NCI-H1417 (cell line): Measurements from ENCODE around the gene KIN.

Experiments
- DNase-seq, 3 experiments: peaks; one replicate each; lab custom pipeline; 2025; lab: John Stamatoyannopoulos, UW

KIN gene, protein sequence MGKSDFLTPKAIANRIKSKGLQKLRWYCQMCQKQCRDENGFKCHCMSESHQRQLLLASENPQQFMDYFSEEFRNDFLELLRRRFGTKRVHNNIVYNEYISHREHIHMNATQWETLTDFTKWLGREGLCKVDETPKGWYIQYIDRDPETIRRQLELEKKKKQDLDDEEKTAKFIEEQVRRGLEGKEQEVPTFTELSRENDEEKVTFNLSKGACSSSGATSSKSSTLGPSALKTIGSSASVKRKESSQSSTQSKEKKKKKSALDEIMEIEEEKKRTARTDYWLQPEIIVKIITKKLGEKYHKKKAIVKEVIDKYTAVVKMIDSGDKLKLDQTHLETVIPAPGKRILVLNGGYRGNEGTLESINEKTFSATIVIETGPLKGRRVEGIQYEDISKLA

DNA sequence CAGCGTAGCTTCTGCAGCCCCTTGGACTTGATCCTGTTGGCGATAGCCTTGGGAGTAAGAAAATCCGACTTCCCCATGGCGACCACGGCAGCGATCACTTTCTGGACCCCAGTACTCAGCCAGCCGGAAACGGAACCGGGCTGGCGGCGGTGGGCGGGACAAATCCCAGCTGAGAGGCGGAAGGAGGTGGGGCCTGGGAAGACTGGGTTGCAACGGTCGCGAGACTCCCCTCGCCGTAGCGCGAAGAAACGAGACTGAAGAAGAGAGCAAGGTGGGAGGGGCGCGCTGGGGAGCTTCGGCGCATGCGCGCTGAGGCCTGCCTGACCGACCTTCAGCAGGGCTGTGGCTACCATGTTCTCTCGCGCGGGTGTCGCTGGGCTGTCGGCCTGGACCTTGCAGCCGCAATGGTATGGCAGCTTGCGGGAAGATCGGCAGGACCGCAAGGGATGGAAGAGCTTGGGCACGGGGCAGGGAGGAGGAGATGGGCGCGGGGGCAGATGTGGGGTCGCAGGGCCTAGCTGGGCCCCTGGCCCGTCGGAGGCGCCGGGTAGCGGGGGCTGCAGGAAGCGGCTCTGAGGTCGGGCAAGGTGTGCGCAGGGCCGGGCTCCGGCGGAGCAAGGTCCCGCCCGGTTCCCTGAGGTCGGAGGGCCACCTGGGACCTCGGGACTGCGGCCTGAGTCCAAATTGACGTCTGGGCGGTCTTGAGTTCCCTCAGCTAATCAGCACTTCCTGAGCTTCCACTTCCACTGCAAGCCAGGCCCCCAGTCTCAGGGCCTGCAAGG lies at the start of gene KIN, which contains the start of gene ATP5F1C:
Gene KIN (minus strand): TSS at position 137 of the 782 bp plus-strand sequence. CDS start 60 bp downstream, at position 77.
Gene ATP5F1C (plus strand): TSS at position 321 of the 782 bp plus-strand sequence. CDS start 31 bp downstream, at position 352.
- DNase-seq: peak; percentile 84 to 95 (median 90)

DNA sequence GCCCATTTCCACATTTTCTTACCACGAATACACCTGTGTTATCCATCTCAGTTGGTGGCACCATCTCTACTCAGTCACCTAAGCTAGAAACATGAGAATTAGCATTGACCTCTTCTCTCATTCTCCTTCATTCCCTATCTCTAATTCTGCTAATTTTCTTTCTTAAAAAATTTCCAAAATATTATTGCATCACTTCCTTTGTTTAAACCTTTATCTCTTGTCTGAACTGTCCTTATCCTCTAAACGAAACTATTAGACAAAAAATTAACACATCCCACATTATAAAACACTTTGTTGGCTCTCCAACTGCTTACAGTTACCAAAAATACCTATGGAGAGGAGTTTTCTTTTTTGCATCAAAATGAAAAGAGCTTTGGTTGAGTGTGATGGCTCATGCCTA lies 48.8 kb upstream of the KIN start:
- DNase-seq: no peak

DNA sequence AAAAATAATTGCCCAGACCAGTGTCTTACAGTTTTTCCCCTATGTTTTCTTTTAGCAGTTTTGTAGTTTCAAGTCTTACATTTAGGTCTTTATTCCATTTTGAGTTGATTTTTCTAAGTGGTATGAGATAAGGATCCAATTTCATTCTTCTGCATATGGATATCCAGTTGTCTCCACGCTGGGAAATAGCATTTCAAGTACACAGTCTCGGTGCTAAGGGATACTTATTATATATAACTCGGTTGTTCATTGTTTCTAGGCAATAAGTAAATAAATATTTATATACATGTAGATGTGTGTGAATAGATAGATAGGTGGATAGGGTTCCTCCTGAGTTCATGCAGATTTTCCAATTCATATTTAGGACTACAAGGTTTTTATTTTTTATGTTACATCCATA lies 46.5 kb upstream of the KIN start:
- no peak for DNase-seq

DNA sequence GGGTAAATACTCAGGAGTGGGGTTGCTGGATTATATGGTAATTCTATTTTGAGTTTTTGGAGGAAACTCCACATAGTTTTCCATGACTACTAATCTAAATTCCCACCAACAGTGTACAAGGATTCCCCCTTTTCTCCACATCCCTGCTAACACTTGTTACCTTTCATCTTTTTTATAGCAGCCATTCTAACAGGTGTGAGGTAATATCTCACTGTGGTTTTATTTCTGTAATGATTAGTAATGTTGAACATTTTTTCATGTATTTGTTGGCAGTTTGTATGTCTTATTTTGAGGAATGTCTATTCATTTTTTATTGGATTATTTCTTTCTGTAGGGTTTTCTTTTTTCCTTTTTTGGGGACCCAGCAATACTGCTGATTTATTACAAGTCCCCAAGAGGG lies 45.4 kb upstream of the KIN start:
- DNase-seq: no peak

DNA sequence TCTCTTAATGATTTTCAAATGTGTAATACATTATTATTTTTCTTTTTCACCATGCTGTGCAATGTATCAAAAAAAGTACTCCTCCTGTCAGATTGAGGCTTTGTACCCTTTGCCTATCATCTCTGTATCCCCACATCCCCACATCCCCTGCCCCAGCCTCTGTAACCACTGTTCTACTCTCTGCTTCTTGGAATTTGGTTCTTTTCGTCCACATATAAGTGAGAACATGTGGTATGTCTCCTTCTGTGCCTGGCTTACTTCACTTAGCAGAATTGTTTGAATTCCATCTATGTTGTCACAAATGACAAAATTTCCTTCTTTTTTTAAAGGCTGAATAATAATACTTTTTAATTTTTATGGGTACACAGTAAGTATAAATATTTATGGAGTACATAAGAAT lies 44.3 kb upstream of the KIN start:
- no peak for DNase-seq

DNA sequence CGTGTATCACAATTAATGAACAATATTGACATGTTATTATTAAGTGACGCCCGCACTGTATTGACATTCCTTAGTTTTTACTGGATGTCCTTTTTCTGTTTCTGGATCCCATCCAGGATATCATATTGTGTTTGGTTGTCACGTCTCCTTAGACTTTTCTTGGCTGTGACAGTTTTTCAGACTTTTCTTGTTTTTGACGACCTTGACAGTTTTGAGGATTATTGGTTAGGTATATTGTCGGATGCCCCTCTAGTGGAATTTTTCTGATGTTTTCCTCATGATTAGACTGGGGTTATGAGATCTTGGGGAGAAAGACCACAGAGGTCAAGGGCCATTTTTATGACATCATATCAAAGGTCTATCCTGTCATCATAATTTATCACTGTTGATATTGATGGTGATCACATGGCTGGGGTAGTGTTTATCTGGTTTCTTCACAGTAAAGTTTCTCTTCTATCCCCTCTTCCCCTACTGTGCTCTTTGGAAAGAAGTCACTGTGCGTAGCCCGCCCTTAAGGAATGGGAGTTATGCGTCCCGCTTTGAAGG lies 41.6 kb upstream of the KIN start:
- no peak for DNase-seq

DNA sequence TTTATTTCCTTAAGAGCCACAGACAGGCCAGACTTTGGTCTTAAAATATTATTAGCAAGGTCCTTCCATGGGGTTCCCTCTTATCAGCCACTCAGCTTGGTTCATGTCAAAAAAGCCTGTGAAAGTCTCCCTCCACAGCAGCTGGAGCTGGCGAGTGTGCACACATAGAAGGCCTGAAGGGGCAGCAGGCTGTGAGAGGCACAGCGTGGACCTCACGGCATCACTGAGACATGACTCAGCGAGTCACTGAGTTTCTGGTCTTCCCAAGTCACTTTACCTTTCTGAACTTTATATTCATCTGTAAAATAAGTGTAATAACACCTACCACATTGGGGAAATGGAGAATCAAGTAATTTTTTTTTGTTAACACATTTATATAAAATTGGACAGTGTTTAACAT lies 39.2 kb upstream of the KIN start:
- DNase-seq: no peak

DNA sequence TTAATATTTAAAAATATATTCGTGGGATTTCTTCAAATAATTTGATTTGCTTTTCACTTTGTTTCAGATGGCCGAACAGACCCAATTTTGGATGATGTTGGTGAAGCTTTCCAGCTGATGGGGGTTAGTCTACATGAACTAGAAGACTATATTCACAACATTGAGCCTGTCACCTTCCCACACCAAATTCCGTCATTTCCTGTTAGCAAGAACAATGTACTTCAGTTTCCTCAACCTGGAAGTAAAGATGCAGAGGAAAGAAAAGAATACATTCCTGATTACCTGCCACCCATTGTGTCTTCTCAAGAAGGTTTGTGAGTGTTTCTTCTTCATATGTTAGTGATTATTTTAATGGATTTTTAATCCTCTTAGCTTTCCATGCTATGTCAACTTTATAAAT lies 36.5 kb upstream of the KIN start:
- no peak for DNase-seq

DNA sequence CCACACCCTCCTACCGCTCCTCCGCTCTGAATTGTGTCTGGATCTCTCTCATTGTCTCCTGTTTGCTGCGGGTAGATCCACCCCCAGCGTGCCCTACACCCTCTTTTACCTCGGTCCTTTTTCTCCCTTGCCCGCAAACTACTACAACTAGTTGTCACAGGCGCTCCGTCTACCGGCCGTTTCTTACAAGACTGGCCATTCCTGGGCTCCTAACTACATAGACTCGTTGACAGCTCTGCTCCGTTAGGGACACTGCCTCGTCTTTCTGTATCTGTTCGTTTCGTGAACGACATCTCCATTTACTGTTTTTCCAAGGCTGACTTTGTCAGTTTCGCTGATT lies 31.3 kb upstream of the KIN start:
- DNase-seq: peak in 2 of 3 experiments; percentile 25 to 30

DNA sequence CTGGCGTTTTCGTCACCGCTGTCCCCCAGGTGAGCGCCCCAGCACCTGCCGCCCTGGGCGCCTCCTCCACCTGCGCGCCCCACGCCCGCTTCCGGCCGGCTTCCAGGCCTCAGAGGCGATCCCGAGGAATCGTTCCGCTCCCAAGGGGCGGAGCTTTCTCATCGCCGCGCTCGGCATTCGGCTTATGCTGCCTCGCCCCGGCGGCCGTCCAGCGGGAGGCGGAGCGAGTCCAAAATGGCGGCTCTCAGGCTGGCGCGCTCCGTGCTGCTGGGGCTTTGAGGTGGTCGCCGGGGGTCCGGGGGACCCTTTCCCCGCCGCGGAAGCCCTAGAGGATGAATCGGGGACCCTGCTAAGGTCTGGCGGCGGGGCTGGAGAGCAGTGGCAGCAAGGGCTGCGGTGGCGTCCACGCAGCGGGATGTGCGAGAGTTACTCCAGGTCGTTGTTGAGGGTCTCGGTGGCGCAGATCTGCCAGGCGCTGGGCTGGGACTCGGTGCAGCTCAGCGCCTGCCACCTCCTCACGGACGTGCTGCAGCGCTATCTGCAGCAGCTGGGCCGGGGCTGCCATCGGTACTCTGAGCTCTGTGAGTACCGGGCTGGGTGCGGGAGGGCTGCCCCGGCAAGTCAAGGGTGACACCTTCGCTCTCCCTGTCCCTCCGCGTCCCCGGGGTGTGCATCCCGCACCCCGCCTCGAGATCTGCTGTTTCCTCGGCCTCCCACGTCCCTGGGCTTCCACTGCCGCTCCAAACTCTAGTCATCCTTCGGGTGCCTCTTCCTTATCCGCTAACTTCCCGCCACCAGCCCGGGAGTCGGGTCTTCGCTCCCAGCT lies 30.7 kb upstream of the KIN start, which contains the start of gene TAF3:
Gene TAF3 (plus strand): TSS at position 211 of the 826 bp plus-strand sequence. CDS start 205 bp downstream, at position 416.
- DNase-seq: peak; percentile 83 to 91 (median 91)

DNA sequence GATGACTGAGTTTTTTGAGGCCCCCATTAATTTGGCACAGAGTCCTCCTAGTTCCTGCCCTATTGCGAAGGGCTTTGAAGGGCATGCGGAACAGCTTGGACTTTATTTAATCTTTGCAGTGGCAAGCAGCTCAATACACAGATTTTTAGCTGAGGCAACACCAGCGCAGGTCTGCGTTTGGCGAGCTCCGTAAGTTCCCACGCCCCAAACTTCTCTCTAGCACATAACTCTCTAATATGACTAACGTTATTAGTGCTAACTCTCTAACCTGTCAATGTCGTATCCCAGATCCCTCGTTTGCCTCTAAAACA lies 30.1 kb upstream of the KIN start:
- DNase-seq: no peak

DNA sequence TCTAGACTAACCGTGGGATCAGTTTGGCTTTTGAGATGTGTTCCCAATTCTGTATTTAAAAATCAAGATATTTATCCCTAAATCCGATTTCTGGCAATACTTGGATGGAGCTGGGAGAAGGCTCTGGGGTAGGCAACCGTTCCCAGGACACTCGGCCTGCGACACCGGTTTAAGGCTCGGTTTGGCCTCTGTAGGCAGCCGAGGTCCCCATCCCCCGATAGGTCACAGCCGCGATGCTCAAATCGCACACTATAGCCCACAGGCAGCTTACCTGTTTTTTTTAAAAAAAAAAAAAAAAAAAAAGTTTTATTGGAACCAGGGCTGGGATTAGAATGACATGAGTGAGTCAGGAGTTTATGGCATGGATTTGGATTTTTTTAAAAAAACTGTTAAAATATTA lies 29.8 kb upstream of the KIN start:
- DNase-seq: peak in 1 of 3 experiments; percentile 24

DNA sequence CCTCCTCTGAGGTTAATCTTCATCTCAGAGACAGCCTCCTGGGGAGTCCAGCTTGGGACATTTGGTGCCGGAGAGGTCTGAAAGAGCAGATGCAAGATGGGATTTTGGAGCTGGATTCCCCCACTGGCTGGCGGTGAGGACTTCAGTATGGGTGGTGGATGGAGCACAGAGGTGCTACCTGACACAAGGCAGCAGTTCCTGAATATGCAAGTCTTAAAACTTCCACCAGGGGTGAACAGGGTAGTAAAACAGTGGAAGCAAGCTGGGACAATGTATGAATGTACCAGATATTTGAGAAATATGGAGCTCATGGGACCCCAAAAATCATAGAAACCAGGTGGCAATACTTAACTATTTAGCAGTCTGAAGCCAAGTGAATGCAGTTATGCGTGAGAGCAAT lies 25.7 kb upstream of the KIN start:
- DNase-seq: no peak

DNA sequence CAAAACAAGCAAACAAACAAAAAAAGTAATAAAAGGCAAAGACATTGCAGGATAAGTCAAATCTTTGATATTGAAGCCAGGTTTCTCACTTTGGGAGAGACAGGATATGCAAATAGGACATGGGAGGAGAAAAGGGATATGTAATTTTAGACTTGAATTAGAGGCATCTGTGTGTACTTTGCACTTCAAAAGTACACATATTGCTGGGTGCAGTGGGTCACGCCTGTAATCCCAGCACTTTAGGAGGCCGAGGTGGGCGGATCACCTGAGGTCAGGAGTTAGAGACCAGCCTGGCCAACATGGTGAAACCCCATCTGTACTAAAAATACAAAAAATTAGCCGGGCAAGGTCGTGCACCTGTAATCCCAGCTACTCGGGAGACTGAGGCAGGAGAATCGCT lies 23.9 kb upstream of the KIN start:
- peak in 2 of 3 experiments; percentile 1 to 22 for DNase-seq

DNA sequence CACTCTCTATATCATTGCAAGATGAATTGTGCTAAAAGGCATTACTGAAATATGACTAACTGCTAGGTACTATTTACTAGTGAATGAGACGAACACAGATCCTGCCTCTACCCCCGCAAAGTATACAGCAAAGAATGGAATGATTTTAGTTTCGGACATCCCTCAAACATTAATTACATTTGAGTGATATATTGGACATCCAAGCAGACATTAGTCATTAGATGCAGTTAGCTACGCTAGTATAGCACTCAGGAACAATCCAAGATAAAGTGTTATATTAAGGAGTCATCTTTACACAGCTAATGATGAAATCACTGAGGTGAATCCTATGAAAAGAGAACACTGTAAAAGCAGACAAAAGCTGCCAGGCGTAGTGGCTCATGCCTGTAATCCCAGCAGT lies 23.2 kb upstream of the KIN start:
- no peak for DNase-seq

DNA sequence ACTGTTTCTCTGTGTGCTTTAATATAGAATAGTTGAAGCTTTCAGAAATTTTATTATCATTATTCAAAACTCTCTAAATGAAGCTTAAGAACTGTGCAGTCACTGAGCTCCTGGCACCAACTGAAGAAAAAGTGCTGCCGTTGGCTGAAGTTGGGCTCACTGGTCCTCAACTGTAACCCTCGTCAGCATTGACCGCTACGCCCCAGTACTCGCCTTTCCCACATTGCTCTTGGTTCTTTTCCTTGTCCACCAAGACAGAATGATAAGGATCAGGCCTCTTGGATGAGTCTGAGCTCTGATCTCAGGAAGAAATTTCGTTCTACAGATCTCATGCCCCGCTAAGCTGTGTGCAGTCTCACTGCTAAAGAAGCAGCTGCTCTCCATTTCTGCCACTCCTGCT lies 22.6 kb upstream of the KIN start:
- DNase-seq: no peak

DNA sequence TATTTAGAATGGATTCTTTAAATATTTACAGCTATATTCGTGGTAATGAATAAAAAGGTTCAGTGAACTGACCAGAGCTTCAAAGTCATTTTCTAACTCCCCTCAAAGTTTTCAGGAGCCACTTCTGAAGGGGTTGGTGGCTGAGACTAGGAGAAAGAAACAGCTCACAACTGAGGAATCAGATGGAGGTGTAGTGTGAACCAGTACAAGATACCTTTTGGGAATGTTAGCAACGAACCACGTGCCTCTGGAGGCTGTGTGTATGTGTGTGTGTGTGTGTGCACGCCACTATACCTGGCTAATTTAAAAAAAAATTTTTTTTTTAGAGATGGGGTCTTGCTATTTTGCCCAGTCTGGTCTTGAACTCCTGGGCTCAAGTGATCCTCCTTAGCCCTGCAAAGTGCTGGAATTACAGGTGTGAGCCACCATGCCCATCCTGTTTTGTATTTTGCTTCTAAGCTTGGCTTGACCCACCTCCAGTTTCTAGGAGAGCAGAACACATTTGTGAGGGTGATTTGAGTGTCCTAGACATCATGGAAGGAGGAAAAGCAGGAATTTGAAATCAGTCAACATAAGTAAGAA lies 21.0 kb upstream of the KIN start:
- no peak for DNase-seq

DNA sequence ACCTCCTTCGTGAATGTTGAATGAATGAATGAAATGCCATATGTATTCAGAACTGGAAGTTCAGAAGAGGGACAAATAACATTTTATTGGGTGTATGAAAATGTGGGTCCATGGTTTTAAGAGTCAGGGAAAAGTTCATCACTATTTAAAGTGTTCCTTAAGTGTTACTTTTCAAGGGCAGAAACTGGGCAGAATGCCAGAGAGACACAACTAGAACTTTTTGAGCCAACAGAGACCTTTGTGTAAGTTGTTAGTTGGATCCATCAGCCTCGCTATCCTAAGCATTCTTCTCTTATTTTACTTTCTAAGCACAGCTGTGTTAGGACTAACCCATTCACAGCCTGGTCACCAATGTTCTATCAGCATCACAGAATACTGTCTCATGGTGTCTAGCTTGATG lies 16.9 kb upstream of the KIN start:
- no peak for DNase-seq

DNA sequence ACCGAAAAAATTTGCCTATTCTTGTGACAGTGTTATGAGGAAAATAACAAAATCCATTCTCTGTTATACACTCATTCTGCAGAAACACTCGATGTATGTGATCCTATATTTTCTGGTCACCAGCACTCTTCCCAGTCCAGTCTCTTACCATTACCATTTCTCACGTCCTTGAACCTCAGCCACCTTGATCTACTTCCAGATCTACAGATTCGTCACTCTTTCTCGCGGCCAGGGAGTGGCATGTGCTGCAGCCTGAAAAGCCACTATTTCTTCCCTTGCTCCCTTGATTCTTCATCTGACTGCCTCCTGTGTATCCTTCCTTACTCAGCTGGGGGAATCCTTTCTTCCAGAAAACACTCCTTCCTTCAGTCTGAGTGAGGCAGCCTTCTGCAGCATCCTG lies 16.4 kb upstream of the KIN start:
- no peak for DNase-seq

DNA sequence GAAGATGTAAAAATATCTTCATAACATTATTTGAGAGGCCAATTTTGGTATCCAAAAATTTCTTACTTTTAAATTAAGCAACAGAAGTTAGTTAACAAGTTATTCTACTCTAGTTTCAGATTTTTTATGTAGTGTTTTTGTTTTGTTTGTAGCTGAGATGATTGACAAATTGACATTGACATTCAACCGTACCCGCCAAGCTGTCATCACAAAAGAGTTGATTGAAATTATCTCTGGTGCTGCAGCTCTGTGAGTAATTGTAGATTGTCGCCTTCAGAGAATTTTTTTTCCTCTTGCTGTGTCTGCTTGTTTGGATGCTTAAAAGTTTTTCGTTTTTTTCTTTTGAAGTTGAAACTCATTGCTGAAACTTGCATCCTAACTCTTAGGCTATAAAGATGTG lies 14.8 kb upstream of the KIN start:
- DNase-seq: no peak

DNA sequence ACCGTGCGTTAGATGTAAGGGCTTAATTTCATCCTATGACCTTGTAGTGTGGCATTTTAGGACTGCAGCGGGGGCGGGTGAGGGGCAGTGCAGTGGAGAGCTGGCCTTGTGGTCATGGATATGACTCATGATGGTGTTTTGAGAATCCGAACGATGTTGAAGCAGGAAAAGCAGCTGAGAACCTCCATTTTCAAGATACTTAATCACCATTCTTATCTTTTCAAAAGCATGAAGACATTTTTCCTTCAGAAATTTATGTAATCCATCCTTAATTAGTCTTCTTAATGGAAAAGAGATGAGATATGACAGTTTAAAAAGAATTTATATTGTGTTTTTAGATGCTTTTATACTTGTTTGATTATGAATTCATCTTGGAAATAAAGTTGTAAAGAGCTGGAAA lies 9.8 kb upstream of the KIN start:
- no peak for DNase-seq

DNA sequence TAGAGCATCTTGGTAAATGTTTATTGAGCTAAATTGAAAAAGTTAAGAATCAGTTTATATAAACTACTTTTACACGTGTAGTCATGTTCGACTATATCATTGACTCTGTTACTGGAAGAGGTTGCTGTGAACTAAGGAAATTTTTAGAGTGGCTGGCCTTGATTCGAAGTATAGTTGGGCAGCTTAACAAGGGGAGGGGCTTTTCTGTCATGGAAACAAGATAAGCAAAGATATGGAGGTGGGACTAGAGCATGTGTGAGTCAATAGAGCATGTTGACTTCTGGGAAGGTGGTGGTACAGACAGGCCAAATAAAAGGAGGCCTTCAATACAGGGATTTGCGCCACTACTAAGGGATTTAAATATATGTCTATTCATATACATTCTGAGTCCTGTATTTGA lies 7.8 kb upstream of the KIN start:
- DNase-seq: no peak
